Neural progenitor cell (in vitro differentiated cells): ENCODE results near the gene EPHB3.

Source experiments
- CTCF ChIP-seq: fragments of 200-600 bp; sonication (generic); IDR thresholded peaks from 2 replicates; pipeline ENCODE4 v1.5.1; 2017; ENCODE audit warnings: antibody characterized with exemption, mild to moderate bottlenecking
- EZH2 ChIP-seq: fragments of 200-600 bp; sonication (generic); IDR thresholded peaks from 2 replicates; pipeline ENCODE4 v1.6.1; 2017; ENCODE audit warnings: antibody characterized with exemption, mild to moderate bottlenecking, moderate library complexity

- TF ChIP-seq EZH2: no peak
- TF ChIP-seq CTCF: peak; percentile 28
These were observed 42.5 kb downstream of the EPHB3 start for GRCh38 chr3:184604039-184604601.
